Stimulated activated CD8-positive, alpha-beta memory T cell treated with anti-CD3 and anti-CD28 coated beads, Interleukin-2, amount 100 ng/mL, for 1 hour (primary cell): ENCODE measurements around the gene ZYG11A.

ENCODE experiments used
- DNase-seq, 2 donors: peaks; one replicate each; pipeline ENCODE4 v3.0.0-alpha.2; 2020; ENCODE audit warnings: low read depth in 2 of 2

ZYG11A gene

GRCh38 chr1:52876843-52877242, 34.3 kb downstream of the ZYG11A start:
- no peak for DNase-seq

DNA sequence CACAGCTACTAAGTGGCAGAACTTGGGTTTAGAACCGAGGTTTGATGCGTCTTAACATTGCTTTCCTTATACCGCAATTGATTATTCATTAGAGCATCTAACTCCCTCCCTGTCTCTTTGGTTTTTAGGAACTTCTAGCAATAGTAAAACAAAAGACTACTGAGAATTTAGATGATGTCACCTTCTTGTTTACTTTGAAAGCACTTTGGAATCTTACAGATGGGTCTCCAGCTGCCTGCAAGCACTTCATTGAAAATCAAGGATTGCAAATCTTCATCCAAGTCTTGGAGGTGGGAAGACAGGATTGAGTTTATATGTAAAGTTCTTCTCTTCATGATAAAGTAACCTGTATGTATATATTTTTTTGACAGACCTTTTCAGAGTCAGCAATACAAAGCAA, 35.0 kb downstream of the ZYG11A start:
- no peak for DNase-seq

DNA sequence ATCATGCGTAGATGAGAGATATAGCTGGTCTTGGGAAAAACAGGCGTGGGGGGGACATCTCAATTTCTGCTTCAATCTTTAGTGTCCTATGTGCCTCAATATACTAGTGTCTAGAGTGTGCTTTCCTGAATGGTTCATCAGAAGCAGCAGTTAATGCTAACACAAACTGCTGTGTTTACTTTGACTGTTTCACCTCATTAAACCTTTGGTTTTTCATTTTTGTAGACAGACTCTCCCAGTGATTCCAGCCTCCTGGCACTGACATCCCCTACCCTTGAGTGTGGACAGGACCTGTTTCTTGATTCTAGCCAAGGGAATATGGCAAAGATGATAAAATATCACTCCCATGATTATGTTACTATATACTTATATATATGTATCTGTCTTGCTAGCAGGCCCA, 37.6 kb downstream of the ZYG11A start:
- no peak for DNase-seq

DNA sequence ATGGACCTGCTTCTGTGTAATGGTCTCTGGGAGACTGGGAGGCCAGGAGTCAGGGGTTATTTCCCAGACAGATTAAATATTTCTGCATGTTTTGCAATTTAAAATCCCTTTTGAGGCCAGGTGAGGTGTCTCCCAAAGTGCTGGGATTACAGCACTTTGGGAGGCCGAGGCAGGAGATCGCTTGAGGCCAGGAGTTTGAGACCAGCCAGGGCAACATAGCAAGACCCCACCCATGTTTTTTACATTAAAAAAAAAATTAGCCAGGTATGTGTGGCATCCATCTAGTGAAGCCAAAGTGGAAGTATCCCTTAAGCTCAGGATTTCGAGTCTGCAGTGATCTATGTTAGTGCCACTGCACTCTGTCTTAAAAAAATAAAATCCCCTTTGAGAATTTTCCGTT, 44.9 kb downstream of the ZYG11A start:
- DNase-seq = no peak

- DNase-seq = no peak
These were observed 50.1 kb downstream of the ZYG11A start for GRCh38 chr1:52892424-52893215.

DNA sequence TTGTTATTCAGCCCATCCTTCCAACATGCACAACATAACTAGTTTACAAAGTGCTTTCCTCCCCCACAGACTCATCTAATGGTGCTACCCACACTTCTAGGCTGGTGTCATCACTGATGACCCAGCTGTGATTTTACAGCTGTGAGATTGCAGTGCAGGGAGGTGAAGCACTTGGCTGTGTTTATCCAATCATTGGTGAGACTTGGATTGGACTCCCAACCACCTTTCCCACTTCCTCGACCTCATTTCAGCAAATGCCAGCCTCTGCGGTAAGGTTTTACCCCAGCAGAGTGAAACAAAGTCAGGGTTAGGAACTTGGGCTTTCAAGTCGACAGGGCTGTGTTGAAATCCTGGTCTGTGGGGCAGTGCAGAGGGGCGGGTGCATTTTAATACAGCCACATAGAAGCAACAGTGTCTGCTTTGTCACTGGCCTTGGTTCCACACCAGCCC, 56.9 kb downstream of the ZYG11A start:
- no peak for DNase-seq

- no peak for DNase-seq
These were observed 57.8 kb downstream of the ZYG11A start for GRCh38 chr1:52900402-52900801.

DNA sequence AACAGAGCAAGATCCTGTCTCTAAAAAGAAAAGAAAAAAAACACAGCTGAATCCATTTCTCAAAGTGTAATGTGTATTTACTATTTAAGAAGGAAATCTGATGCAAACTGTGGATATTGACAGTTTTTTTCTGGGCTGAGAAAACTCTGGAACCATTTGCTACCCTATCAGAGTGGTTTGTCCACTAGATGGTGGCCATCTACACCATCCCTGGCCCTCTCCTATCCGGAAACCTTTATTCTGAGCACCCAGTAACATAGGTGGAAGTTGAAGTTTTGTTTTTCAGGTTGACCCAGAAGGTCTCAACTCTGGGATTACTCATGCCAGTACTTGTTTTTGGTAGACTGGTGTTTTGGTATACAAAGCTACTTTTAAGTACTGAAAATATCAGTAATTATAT, 58.8 kb downstream of the ZYG11A start:
- no peak for DNase-seq

- no peak for DNase-seq
These were observed 61.8 kb downstream of the ZYG11A start for GRCh38 chr1:52904208-52904926.

DNA sequence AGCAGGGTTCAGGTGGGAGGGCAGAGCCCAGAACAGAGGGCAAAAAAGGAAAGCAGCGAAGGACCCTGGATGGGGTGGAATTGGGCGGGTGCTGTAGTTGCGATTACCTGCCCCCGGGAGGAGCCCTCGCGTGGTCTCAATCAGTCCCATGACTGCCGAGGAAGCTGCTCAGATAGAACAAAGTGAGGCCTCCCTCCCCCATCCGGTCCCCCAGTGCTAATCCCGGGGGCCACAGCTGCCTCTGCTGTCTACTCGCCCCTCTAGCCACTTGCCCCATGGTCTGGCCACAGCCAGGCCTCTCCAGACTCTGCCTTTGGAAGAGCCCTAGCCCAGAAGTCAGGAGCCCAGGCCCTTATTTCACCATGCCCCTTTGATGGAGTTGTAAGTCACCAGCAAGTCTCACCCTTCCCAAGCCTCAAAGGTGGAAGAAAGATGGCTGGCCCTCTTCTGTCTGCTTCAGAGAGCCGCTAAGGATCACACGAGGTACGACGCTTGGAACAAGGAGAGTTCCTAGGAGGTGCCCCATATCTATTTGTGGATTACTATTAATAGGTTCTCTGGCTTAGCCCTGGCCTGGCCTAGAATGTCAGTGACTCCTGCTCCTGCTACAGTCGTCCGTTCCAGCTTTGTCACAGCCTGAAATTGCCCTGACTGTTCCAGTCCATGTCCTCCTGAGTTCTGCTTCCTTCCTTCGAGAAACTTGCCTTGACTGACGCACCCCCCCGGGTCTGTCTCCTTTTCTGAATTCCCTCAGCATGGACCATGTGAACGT, 62.6 kb downstream of the ZYG11A start:
- DNase-seq = no peak

GRCh38 chr1:52906135-52906603, 63.6 kb downstream of the ZYG11A start:
- no peak for DNase-seq

DNA sequence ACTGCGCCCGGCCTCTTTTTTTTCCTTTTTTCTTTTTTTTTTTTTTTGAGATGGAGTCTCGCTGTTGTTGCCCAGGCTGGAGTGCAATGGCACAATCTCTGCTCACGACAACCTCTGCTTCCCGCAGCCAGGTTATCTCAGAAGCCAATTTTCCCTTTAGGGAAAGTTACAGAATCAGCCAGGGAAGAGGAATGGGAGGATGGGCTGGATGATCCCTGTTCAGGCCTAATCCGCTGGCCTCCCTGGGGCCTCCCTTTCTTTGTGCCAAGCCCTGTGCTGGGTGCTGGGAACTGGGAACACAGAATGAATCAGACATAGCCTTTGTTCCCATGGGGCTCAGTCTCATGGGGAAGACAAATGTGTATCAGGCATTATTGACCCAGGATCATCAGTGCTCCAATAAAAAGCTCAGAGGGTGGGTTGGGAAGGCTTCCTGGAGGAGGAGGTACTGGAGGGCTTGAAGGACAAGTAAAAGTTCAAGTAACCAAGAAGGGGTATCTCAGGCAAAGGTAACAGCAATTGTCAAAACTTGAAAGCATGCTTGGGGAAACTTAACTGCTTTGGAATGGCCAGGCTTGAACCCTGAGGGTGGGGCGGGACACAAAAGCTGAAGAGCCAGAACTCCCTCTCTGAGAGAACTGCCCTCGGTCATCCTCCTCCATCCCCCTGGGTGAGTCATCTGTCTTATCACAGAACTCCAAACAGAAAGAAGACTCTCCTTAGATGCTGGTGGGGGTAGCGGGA, 64.7 kb downstream of the ZYG11A start:
- no peak for DNase-seq

DNA sequence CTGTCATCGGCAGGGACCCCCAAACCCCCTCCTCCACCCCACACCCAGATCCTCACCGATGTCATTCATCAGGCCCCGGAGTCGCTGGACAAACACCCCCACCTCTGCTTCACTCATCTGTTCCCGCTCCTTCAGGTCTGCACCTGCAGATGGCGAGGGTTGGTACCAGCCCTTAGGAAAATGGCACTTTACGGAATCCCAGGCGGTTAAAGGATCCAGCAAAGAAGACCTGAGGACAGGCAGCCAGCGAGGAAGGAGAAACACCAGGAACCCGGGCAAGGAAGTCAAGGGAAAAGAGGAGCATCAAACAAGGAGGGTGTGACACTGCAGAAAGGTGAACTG, 65.2 kb downstream of the ZYG11A start:
- DNase-seq = no peak

- DNase-seq = no peak
These were observed 69.0 kb downstream of the ZYG11A start for GRCh38 chr1:52911541-52911940.

DNA sequence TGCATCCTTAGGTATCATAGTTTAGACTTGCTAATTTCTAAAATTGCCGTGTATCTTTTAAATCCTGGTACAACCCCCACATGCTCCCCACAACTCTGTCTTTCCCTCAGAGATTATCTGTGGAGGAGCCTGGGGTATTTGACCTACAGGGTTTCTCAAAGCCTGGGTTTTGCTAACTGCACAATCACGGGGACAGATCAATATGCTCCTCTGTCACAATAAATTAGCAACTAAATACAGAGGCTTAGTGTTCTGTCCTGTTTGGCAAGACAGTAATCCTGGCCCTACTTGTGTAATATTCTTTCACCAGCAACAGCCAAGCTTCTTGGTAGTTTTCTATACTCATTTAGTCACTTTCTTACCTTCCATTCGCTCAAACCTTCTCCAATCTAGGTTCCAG, 70.5 kb downstream of the ZYG11A start:
- DNase-seq = no peak

DNA sequence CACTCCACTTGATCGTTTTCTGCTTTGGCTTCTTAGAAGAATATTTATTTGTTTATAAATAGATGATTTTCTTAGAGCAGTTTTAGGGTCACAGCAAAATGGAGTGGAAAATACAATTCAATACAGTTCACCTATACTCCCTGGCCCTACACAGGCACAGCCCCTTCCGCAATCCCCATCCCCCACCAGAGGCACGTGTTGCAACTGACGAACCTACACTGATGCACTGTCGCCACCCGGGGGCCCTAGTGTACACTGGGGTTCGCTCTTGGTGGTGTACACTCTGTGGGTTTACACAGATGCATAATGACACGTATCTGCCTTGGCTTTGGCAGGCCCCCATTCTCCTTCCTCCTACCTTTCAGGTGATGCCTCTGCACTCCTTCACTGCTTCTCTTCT, 71.0 kb downstream of the ZYG11A start:
- DNase-seq = no peak

DNA sequence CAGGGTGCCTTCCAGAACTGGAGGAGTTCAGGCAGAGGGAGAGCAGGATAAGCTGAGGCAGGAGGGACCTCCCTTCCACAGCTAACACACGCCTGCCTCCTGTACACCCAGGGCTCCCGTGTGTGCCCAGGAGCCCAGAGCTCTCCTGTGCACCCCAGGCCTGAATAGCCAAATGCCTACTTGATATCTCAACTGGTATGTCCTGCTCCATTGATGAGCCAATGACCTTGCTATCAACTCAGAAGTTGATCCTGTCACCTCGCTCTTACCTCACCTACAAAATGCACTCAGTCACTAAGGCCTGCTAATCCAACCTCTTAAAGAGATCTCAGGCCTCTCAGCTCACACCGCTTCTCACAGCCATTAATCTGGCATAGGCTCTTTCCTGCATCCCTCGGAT, 71.9 kb downstream of the ZYG11A start:
- DNase-seq = no peak

GRCh38 chr1:52915211-52915854, 72.8 kb downstream of the ZYG11A start:
- DNase-seq = no peak

DNA sequence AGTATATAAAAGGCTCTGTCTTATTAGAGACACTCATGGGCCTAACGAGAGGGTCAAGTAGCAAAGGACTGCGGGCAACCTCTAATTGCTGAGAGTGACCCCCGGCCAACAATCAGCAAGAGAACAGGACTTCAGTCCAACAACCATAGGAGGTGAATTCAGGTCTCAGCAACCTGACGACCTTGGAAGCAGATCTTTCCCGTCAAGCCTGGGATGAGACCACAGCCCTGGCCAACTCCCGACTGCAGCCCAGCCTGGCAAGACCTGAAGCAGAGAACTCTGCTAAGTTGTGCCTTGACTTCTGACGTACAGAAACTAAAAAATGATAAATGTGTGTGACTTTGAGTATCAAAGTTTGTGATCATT, 73.3 kb downstream of the ZYG11A start:
- no peak for DNase-seq

DNA sequence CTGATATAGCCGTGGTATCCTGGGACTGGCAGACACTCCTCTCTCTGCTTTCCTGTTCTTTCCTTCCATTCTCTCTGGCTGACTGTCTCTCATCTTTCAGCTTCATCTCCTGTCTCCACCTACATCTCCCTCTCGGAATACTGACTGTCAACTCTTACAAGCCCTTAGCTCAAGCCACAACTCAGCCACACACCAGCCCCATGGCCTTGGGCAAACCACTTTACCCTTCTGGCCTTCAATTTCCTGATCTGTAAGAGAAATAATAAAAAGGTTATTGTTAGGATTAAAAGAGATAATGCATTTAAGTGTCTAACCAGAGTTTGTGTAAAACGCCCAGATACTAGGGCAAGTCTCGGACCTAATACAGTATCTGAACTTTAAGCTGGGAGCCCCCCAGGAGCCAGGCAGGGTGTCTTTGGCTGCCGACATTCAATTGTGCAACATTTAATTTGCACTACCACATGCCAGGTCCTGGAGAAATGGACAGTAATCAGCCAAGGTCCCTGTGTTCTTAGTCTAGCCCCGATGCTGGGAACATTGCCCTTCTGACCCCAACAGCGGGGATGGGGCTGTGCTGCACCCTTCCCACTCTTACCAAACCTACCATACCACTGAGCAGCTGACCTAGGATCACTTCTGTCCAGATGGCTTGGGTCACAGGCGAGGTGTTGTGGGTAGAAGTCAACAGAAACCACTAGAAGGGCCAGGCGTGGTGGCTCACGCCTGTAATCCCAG, 73.8 kb downstream of the ZYG11A start:
- no peak for DNase-seq

DNA sequence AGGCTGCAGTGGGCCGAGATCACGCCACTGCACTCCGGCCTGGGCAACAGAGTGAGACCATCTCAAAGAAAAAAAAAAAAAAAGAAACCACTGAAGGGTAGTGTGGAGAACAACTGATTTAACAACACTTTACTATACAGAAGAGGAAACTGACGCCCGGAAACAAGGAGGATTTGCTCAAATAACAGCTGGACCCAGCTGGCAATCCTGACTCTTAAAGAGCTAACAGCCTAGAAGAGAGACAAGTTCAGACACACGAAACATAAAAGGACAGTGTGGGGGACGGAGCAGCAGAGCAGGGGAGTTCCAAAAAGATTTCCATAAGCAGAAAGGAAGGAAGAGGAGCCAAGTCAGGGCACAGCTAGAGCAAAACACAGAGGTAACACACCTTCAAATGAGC, 74.6 kb downstream of the ZYG11A start:
- no peak for DNase-seq
